Measurements from ENCODE around the gene FOXP4. TPM values are rescaled to one million over a fixed set of nuclear protein-coding genes. Genes with fewer than 3 reads are reported as not detected.

Gene FOXP4
- total RNA-seq, 1 donor from 2014 or later = 66.5 TPM

DNA sequence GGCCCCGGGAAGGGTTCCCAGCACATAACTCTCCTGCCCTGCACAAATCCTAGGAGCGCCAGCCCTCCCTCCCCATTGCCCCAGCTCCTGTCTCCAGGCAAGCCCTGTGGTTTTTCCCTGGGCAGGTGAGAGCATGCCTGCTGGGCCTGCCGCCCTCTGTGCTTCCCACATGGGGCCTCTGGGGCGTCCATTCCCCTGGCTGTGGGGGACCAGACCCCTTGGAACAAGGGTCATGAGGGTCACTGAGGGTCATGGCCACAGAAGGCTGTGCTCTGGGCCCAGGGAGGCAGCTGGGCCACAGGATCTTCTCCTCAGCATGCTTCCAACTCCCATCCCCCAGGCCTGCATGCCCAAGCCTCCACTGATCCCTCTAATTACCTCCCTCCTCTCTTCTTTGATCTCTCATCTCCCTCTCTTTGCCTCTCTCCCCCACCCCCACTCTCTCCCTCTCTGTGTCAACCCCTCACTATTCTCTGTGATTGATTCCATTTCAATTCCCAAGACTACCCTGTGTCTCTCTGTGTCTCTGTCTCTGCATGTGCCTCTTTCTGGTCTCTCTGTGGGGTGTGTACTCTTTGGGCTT, 98.2 kb downstream of the FOXP4 start:
- no peak for DNase-seq (ENCODE audit: low spot score)

DNA sequence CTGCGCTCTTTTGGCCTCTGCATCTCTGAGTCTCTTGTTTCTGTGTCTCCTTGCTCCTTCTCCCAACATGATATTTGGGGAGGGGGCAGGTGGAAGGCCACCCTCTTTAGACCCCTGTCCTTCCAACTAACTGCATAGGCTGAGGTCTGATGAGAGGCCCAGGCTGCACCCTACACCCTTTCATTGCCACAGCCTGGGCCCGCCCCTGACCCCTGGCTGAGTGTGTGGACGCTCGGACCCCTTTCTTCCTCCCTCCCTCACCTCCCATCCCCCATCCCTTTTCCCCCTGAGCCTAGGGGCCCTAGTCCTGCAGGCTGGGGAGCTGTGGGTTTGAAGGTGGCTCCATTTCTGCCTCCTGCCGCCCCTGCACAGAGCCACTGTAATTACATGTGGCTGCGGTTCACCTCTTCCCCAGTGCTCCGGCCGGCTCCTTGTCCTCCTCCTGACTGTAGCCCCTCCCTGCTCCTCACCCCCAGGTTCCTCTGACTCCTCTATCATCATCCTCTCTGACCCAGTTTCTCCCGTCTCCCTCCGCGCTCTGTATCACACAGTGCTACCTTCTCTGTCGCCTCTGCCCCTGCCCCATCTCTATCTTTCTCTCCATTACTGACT, 98.9 kb downstream of the FOXP4 start:
- DNase-seq (ENCODE audit: low spot score) = no peak

DNA sequence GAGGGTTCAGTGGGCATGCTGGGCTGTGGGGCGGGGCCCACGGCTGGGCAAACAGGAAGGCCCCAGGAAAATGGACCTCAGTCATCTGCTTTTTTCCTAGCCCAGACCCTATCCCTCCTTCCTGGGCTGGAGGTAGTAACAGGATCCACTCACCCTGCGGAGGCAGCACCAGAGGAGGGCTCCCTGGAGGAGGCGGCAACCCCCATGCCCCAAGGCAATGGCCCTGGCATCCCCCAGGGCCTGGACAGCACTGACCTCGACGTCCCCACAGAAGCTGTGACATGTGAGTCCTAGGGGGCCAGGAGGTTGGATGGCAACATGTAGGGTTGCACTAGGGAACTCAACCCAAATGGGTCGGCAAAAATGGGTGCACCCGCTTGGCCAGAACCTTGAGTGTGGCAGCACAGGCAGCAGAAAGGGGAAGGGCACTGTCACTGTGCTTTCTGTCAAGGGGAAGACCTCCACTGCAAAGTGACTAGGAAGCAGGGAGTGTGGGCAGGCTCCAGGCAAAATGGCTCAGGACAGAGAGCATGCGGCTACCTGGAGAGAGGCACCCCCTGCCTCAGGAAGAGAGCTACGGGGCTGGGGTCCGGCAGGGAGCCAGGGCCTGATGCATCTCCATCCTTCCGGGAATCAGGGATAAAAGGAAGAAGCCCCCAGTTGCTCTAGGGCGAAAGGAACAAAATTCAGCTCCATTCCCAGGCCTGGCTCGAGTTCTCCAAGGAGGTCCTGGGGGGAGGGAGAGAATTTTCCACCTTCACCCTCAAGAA, 100.0 kb downstream of the FOXP4 start:
- no peak for DNase-seq (ENCODE audit: low spot score)

DNA sequence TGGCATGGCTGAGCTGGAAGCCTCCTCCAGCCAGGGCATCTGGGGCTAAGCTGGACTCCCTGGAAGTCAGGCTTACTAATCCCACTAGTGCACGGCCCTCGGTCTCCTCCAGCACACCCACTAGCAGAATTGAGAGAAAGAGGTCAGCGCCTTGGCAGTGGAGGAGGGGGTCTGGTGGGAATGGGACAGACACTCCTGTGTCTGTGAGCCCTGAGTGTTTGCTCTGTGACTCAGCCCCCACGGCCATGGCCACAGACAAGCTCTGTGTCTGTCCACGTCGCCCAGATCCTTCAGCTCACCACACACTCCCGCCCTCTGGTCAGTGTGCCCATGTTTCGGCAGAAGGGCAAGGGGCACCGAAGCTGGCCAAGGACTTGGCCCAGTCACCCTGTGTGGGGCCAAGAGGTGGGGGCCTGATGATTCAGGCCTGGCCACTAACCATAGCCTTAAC, 100.9 kb downstream of the FOXP4 start:
- DNase-seq (ENCODE audit: low spot score) = no peak

DNA sequence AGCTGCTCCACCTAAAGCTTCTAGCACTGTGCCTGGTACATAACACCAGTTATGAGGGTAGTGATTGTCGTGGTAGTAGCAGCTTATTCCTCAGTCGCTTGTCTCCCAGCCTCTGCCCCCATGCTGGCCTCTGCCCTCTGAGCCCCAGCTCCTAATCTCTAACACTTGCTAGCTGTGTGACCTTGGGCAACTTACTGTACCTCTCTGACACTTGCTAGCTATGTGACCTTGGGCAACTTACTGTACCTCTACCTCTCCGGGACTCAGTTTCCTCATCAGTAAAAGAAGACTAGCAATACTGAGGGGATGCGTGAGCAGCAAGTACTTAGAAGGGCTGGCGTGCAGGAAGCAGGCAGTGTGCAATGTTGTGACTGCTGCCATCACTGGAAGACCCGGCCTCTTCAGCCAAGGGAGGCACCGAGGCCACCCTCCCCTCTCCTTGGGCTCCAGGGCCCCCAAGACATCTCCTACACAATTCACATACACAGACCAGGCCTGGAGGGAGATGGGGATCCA, 101.9 kb downstream of the FOXP4 start:
- no peak for DNase-seq (ENCODE audit: low spot score)

DNA sequence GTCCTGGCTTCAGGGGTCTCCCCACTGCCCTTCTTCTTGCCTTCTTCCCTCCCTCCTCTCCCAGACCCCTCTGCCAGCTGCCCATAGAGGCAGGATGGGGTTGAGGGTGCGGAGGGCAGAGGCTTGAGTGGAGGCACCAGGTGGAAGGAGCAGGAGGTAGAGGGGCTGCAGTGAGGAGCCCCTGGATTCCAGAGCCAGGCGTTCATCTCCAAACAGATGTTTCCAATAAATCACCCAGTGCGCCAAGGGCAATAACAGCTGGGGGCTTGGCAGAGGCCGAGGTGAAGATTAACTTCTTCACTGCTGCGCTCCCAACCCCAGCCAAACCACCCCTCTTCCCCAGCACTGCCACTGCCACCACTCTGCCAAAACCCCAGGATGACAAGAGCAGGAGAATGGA, 102.7 kb downstream of the FOXP4 start:
- DNase-seq (ENCODE audit: low spot score) = no peak

DNA sequence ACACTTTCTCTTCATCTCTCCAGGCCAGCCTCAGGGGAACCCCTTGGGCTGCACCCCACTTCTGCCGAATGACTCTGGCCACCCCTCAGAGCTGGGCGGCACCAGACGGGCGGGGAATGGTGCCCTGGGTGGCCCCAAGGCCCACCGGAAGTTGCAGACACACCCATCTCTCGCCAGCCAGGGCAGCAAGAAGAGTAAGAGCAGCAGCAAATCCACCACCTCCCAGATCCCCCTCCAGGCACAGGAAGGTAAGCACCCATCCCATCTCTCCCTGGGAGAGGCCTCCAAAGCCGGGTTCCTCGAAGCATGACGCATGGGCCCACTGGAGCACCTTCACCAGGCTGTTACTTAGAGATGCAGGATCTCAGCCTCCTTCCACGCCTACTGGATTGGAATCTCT, 103.4 kb downstream of the FOXP4 start:
- no peak for DNase-seq (ENCODE audit: low spot score)

DNA sequence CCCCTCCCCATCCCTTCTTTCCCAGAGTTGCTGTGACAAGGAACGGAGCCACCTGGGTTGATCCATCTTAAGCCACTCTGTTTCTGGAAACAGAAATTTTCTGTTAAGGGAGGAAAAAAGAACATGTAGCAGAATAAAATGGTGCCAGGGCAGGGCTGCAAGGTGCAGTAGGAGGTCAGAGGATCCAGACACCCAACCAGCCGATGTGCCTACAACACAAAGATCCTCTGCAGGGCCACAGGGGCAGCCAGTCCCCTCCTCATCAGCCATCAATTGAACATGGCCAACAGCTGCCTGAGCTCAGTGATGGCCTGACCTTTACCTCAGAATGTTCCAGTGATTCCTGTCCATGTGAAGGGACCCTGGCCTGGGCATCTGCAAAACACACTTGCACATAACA, 103.9 kb downstream of the FOXP4 start:
- no peak for DNase-seq (ENCODE audit: low spot score)

DNA sequence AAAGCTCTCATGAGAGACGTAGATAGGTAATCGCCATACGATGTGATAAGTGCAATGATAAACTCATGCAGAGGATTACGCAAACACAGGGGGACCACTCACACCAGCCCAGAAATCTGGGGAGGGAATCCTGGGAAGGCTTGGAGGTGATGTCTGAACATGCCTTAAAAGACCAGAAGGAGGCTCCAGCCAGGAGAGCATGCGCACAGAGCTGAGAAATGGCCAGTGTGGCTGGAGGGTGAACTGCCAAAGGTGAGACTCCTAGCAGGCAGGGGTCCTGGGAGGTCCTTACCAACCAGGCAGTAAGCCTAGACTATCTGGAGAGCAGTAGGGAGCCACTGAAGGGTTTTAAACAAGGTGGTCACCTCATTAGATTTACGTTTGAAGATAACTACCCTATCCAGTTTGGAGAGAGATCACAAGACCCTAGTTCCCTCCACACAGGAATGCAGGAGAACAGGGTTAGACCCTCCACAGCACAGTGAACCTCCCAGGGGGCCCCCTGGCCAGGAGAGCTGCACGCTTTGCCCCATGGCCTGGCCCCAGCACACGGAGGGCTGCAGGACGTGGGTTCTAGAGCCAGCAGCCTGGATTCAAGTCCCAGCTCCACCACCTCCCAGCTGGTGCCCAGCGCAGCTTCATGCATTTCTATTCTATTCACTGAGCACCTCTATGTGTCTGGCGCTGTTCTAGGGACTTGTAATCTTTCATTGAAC, 105.2 kb downstream of the FOXP4 start:
- no peak for DNase-seq (ENCODE audit: low spot score)

Other genes with a start within 250 kb of the FOXP4 start
- gene NCR2, start 210.8 kb upstream of the FOXP4 start, total RNA-seq = not detected
- gene MDFI, start 92.1 kb downstream of the FOXP4 start, total RNA-seq = 7.3 TPM
- gene TFEB, start 189.2 kb downstream of the FOXP4 start, total RNA-seq = 41.7 TPM
- 6.7 TPM for gene PGC, start 201.0 kb downstream of the FOXP4 start, total RNA-seq
- 6.3 TPM for gene FRS3, start 233.5 kb downstream of the FOXP4 start, total RNA-seq
- 13.1 TPM for gene PRICKLE4, start 234.4 kb downstream of the FOXP4 start, total RNA-seq
- gene TOMM6, start 241.3 kb downstream of the FOXP4 start, total RNA-seq = 123 TPM

Data from mucosa of gallbladder (tissue), 1 donor.